GM19025 (cell line): Measurements from ENCODE around the gene SERPINF2.
"Not testable (repeated sequence)": the region's sequence is repeated elsewhere in the genome, so short reads cannot be mapped to it uniquely, and the experiment has no call there.

ENCODE experiments used
- ATAC-seq: cut with Tn5 transposase; IDR thresholded peaks from one replicate; pipeline ENCODE4 v1.9.1; 2021; ENCODE audit warnings: mild to moderate bottlenecking, low read depth, moderate library complexity; ENCODE audit not compliant: unreplicated experiment

The SERPINF2 gene

GRCh38 chr17:1733759-1734158 lies 8.9 kb upstream of the SERPINF2 start:
- no peak for ATAC-seq

GRCh38 chr17:1735418-1735817 lies 7.3 kb upstream of the SERPINF2 start:
- no peak for ATAC-seq

- no peak for ATAC-seq
Measured at GRCh38 chr17:1735834-1736347, 6.8 kb upstream of the SERPINF2 start.

GRCh38 chr17:1736348-1737281 lies 6.1 kb upstream of the SERPINF2 start:
- no peak for ATAC-seq

GRCh38 chr17:1737531-1738291 lies 5.0 kb upstream of the SERPINF2 start:
- ATAC-seq: no peak

- not testable (repeated sequence) for ATAC-seq
Measured at GRCh38 chr17:1741899-1742298, 772 bp upstream of the SERPINF2 start.

GRCh38 chr17:1743088-1743439 lies 393 bp downstream of the SERPINF2 start:
- ATAC-seq: no peak

GRCh38 chr17:1744551-1745512 lies 2.2 kb downstream of the SERPINF2 start:
- no peak for ATAC-seq

GRCh38 chr17:1745513-1746020 lies 2.9 kb downstream of the SERPINF2 start:
- no peak for ATAC-seq

- ATAC-seq: no peak
Measured at GRCh38 chr17:1746975-1747543, 4.4 kb downstream of the SERPINF2 start.

GRCh38 chr17:1750628-1751027 lies 8.0 kb downstream of the SERPINF2 start:
- ATAC-seq: no peak

- ATAC-seq: no peak
Measured at GRCh38 chr17:1752425-1753262, 10.0 kb downstream of the SERPINF2 start.

GRCh38 chr17:1753767-1754429 lies 11.2 kb downstream of the SERPINF2 start:
- no peak for ATAC-seq

- ATAC-seq: no peak
Measured at GRCh38 chr17:1754430-1755112, 11.9 kb downstream of the SERPINF2 start.

GRCh38 chr17:1755252-1755826 lies 12.7 kb downstream of the SERPINF2 start:
- ATAC-seq: no peak

GRCh38 chr17:1755827-1756262 lies 13.2 kb downstream of the SERPINF2 start:
- ATAC-seq: no peak

GRCh38 chr17:1758807-1759206 lies 16.1 kb downstream of the SERPINF2 start:
- no peak for ATAC-seq
